Measurements from ENCODE around the gene GID4.
A peak's percentile ranks its signal among the peaks of the same experiment; 100 is the strongest.
"Not testable (repeated sequence)": the region's sequence is repeated elsewhere in the genome, so short reads cannot be mapped to it uniquely, and the experiment has no call there.

Gene GID4

GRCh38 chr17:18038861-18039534 is at the start of gene GID4, which contains the start of gene ATPAF2:
GID4 (plus strand) TSS chr17:18039408; CDS start chr17:18039465, 57 bp downstream.
ATPAF2 (minus strand) TSS chr17:18039168; CDS start chr17:18039013, 155 bp downstream.
- peak; percentile 77 to 84 for DNase-seq

GRCh38 chr17:17989618-17990017 is 49.6 kb upstream of the GID4 start:
- DNase-seq = no peak

GRCh38 chr17:17990282-17990681 is 48.9 kb upstream of the GID4 start:
- no peak for DNase-seq

- DNase-seq = no peak
These were observed 45.8 kb upstream of the GID4 start for GRCh38 chr17:17993366-17993765.

GRCh38 chr17:17993852-17994251 is 45.4 kb upstream of the GID4 start:
- DNase-seq = no peak

- no peak for DNase-seq
These were observed 44.7 kb upstream of the GID4 start for GRCh38 chr17:17994271-17995069.

GRCh38 chr17:17995887-17996286 is 43.3 kb upstream of the GID4 start:
- not testable (repeated sequence) for DNase-seq

- no peak for DNase-seq
These were observed 40.3 kb upstream of the GID4 start for GRCh38 chr17:17998934-17999333.

DNA sequence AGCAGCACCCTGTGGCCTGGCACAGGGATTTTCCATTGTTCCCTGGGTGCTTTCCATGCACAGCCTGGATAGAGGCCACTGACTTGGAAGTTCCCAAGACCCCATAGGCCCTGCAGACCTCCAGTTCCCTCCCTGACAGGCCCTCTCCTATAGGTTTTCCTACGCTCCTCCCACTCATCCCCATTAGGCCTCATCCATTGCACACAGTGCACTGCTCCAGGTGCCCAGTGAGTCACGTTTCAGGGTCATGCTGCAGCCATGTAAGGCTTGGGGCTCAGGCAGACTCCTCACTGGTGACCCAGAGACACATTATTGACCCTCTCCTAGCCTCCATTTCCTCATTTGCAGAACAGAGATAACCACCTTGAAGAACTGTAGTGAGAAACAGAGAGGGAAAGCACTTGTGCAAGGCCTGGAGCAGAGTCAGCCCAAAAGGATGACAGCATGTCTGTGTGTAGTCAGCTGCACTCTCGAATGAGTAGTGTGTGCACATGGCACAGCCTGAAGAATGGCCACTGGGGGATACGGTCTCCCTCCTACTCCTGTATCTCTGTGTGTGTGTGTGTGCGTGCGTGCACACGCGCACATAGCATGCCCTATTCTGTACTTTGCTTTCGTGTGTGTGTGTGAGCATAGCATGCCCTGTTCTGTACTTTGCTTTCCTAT is 39.7 kb upstream of the GID4 start:
- DNase-seq = no peak

DNA sequence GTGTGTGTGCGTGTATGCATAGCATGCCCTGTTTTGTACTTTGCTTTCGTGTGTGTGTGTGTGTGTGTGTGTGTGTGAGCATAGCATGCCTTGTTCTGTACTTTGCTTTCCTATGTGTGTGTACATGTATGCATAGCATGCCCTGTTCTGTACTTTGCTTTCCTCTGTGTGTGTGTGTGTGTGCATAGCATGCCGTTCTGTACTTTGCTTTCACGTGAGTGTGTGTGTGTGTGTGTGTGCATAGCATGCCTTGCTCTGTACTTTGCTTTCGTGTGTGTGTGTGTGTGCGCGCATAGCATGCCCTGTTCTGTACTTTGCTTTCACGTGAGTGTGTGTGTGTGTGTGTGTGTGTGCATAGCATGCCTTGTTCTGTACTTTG is 39.2 kb upstream of the GID4 start:
- no peak for DNase-seq

GRCh38 chr17:18002171-18002570 is 37.0 kb upstream of the GID4 start:
- no peak for DNase-seq

GRCh38 chr17:18004345-18004744 is 34.9 kb upstream of the GID4 start:
- DNase-seq = no peak

- no peak for DNase-seq
These were observed 34.3 kb upstream of the GID4 start for GRCh38 chr17:18004884-18005305.

GRCh38 chr17:18005496-18005895 is 33.7 kb upstream of the GID4 start:
- no peak for DNase-seq

- no peak for DNase-seq
These were observed 32.5 kb upstream of the GID4 start for GRCh38 chr17:18006495-18007239.

GRCh38 chr17:18008496-18009268 is 30.5 kb upstream of the GID4 start:
- no peak for DNase-seq

- DNase-seq = no peak
These were observed 29.4 kb upstream of the GID4 start for GRCh38 chr17:18009609-18010420.

DNA sequence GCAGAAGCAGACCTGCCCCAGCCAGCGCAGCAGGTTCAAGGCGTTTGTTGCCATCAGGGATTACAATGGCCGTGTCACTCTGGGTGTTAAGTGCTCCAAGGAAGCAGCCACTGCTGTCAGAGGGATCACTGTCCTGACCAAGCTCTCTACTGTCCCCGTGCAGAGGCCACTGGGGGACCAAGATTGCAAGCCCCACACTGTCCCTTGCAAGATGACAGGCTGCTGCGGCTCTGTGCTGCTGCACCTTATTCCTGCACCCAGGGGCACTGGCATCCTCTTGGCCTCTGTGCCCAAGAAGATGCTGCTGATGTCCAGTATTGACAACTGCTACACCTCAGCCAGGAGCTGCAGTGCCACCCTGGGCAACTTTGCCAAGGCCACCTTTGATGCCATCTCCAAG is 27.9 kb upstream of the GID4 start:
- no peak for DNase-seq

DNA sequence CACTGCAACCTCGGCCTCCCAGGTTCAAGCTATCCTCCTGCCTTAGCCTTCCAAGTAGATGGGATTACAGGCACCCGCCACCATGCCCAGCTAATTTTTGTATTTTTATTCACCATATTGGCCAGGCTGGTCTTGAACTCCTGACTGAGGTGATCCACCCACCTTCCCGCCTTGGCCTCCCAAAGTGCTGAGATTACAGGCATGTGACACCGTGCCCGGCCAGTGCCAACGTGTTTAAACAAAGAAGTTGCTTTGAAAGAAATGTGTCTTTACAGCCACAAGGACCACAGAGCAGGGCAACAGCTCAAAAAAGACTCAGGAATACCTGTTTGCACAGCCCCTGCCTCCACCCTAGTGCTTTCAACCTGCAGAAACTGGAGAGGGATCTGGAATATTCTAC is 25.2 kb upstream of the GID4 start:
- DNase-seq = no peak

DNA sequence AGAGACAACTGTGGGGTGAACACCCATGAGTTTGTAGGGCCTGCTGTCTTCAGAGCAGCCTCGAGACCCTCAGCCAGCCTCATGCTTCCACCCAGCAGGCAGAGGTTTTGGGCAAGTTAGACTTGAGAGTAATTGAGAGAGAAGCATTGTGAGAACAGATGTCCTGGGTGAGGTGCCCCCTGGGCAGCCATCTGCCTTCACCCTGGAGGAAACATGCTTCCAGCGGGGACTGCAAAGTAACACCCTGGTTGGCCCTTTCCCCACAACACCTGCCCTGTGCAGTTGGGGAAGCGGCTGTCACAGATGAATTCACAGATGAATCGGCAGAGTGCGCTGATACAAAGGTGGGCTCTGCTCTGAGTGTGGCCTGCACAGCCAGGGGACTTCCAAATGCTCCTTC is 23.6 kb upstream of the GID4 start:
- DNase-seq = no peak

- DNase-seq = no peak
These were observed 22.8 kb upstream of the GID4 start for GRCh38 chr17:18016426-18016825.

All from AML-193 (cell line).